Cardiac fibroblast (primary cell): ENCODE data around the gene PAQR8.

ENCODE experiments used
- DNase-seq, 2 donors: peaks; one replicate each; pipeline versions ENCODE4 v3.0.0 to v3.0.0-alpha.2; 2010; ENCODE audit warnings: low read depth in 2 of 2
- H3K4me3 ChIP-seq, 2 donors: replicated peaks in 1 of 2; 1 replicate in 1 of 2; 2 replicates in 1 of 2; pipeline ENCODE4 v1.5.1; 2011; ENCODE audit warnings: low read depth in 2 of 2, low read length in 2 of 2, mild to moderate bottlenecking in 2 of 2, moderate library complexity in 1 of 2
- TF ChIP-seq, protein P1 (sequence below): IDR thresholded peaks from one replicate; pipeline ENCODE4 v1.5.1; 2011; ENCODE audit warnings: low read depth, mild to moderate bottlenecking, low read length, inconsistent platforms

Gene PAQR8

DNA sequence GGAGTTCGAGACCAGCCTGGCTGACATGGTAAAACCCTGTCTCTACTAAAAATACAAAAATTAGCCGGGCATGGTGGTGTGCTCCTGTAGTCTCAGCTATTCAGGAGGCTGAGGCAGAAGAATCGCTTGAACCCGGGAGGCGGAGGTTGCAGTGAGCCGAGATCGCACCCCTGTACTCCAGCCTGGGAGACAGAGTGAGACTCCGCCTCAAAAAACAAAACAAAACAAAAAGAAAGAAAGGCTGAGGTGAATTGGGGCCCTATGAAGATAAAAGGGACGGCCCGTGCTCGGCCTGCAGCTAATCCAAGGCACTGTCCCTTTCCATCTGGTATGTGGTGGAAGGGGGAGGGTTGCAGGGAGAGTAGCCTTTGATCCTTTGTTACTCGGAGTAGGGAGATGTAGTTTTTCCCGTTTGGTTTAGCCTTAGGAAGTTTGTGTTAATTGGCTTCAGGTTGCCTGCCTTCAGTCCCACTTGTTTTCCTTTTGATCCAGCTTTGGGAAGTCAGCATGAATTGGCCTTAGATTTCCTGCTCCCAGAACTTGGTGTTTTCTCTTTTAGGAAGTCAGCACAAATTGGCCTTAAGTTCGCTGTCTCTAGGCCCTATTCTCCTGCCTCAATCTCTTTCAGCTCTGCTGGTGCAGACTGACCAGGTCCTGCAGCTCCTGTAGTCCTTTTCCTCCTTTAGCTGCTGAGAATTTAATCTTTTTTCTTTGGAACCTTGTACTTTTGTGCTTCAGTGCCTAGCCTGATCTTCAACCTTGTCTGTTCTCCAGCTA, 36.1 kb upstream of the PAQR8 start:
- TF ChIP-seq, protein P1, sequence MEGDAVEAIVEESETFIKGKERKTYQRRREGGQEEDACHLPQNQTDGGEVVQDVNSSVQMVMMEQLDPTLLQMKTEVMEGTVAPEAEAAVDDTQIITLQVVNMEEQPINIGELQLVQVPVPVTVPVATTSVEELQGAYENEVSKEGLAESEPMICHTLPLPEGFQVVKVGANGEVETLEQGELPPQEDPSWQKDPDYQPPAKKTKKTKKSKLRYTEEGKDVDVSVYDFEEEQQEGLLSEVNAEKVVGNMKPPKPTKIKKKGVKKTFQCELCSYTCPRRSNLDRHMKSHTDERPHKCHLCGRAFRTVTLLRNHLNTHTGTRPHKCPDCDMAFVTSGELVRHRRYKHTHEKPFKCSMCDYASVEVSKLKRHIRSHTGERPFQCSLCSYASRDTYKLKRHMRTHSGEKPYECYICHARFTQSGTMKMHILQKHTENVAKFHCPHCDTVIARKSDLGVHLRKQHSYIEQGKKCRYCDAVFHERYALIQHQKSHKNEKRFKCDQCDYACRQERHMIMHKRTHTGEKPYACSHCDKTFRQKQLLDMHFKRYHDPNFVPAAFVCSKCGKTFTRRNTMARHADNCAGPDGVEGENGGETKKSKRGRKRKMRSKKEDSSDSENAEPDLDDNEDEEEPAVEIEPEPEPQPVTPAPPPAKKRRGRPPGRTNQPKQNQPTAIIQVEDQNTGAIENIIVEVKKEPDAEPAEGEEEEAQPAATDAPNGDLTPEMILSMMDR, result no peak
- no peak for DNase-seq

DNA sequence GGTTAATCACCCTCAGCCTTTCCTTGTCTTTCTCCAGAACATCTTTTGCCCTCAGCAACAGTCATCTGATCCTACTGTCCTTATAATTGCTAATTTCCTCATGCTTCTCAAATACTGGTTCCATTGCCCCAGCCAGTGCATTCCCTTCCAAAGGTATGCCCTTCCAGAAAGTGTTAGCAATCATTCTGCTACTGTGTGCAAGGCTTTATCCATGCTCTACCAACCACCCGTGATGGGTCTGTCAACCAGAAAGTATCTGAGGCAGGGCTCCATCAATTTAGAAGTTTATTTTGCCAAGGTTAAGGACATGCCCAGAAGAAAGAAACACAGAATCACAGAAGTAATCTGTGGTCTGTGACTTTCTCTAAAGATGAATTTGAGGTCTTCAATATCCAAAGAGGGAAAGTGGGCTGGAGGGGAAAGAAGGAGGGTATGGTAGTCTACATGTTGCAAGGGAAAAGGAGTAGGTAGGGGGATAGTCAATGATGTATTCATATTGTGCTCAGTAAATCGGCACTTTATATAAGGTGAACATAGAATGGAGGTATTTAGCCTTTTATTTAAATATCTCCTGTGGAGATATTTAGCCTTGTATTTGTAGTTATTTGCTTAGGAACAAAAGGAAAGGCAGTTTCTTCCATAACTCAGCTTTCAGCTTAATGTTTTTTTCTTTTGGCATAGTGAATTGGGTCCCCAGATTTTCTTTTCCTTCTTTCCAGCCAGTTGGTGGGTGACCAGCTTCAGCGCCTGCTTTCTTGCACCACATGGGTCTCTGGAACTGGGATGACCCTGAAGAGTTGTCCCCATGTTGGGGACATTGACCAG, 35.2 kb upstream of the PAQR8 start:
- TF ChIP-seq, protein P1, result no peak
- no peak for DNase-seq
- no peak overlapping the region for H3K4me3 ChIP-seq

More for the DNA sequence above, 36.1 kb upstream of the PAQR8 start:
- no peak overlapping the region for H3K4me3 ChIP-seq

DNA sequence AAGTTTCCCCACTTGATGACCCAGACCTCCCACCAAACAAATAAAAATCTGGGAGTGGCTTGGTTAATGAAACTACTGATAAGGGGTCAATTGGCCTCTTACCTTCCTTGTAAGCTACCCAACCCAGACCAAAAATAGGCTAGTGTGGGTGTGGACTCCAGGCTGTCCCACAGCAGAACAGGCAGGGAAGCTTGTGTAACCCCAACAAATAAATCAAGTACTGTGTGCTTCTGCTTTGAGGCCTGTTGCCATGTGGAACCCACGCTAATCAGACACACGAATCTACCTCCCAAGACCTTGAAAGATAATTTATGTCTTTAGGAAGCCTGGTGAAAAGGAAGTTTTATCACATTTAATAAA, 33.7 kb upstream of the PAQR8 start:
- no peak for DNase-seq

DNA sequence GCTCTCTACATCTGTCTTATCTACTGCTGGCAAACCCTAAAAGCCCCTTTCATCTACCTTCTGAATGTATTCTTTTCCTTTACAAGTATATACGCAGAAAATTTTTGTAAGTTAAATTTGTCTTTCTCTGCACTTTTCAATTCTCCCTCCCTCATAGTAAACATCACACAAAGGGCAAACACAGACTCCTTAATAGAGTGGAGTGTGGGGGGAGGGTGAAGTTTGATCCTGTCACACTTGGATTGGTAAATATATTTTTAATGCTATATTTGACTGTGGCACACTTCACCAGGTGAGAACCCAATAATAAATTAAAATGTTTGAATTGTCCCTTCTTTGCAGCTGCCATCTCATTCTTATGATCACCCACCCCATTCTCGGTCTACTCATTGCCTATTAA, 33.2 kb upstream of the PAQR8 start:
- no peak overlapping the region for H3K4me3 ChIP-seq
- TF ChIP-seq, protein P1, result no peak
- DNase-seq, result no peak

More for the DNA sequence above, 33.7 kb upstream of the PAQR8 start:
- no peak overlapping the region for H3K4me3 ChIP-seq
- TF ChIP-seq, protein P1, result no peak

DNA sequence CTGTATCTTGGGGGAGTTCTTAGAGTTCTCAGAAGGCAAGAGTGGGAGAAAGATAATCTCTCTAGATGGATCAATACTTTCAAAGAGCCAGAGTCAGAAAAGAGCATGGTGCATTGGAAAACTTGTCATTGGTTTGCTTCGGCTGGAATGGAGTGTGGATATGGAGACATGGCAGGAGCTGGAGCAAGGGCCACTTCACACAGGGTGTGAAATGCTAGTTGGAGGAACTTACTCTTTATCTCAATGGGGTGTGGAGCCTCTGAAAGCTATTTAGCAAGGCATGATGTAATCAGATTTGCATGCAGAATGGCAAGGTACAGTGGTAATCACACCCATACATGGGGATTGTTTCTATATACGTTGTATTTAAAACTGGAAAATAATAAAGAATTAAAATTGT, 31.5 kb upstream of the PAQR8 start:
- DNase-seq, result no peak
- TF ChIP-seq, protein P1, result no peak
- no peak overlapping the region for H3K4me3 ChIP-seq

DNA sequence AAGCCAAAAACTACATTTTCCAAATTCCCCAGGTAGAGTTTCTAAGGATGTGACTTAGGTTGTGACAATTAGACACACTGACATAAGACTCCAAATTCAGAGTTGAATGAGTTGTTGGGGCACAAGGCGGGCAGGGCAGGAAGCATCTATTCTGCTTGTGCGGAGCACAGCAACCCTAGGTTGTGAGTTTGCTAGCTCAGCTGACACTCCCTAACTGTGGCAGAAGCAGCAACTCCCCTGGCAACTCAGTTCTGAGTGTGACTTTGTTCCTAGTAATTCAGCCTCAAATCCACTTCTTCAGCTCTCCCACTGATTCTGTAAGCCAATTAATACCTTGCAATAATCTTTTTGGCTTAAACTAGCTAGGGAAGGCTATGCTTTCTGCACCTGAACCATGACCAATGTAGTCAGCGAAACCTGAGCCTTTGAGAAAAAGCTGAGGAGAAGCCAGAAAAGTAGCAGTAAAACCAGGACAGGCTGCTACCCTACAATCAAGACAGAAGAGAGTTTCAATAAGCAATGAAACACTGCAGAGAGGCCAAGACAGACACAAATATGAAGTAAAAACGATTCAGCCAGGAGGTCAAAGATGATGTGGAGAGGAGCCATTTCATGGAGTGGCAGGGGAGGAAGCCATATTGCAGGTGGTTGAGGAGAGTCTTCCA, 30.0 kb upstream of the PAQR8 start:
- no peak for DNase-seq
- no peak overlapping the region for H3K4me3 ChIP-seq
- TF ChIP-seq, protein P1, result no peak
